Endodermal cell (in vitro differentiated cells): ENCODE results near the gene DCDC2. TPM values are rescaled to one million over a fixed set of nuclear protein-coding genes. Genes with fewer than 3 reads are reported as not detected.
"Not testable (repeated sequence)": the region's sequence is repeated elsewhere in the genome, so short reads cannot be mapped to it uniquely, and the experiment has no call there.

Experiments
- DNase-seq: peaks from one replicate; pipeline ENCODE4 v3.0.0-alpha.2; 2017
- H3K27ac ChIP-seq: 2 replicates; pipeline ENCODE4 v1.5.1; 2013; ENCODE audit warnings: mild to moderate bottlenecking, low read depth, low read length, moderate library complexity
- H3K27me3 ChIP-seq: 2 replicates; pipeline ENCODE4 v1.6.1; 2013; ENCODE audit warnings: mild to moderate bottlenecking, low read length, moderate library complexity; ENCODE audit not compliant: insufficient read depth, control insufficient read depth, poor library complexity, severe bottlenecking
- H3K36me3 ChIP-seq: 2 replicates; pipeline ENCODE4 v1.7.0; 2013; ENCODE audit warnings: mild to moderate bottlenecking, low read length, moderate library complexity; ENCODE audit not compliant: control insufficient read depth, insufficient read depth
- H3K4me1 ChIP-seq: one replicate; pipeline ENCODE4 v1.7.0; 2013; ENCODE audit warnings: low read length; ENCODE audit not compliant: control insufficient read depth, insufficient read depth
- H3K4me3 ChIP-seq: 2 replicates; pipeline ENCODE4 v1.5.1; 2013; ENCODE audit warnings: mild to moderate bottlenecking, low read length, moderate library complexity
- H3K9ac ChIP-seq: 2 replicates; pipeline ENCODE4 v1.6.1; 2013; ENCODE audit warnings: mild to moderate bottlenecking, low read length, moderate library complexity; ENCODE audit not compliant: poor library complexity, severe bottlenecking; ENCODE audit errors: extremely low read depth
- H3K9me3 ChIP-seq: 2 replicates; pipeline ENCODE4 v1.6.1; 2013; ENCODE audit warnings: mild to moderate bottlenecking, low read length, moderate library complexity; ENCODE audit not compliant: control insufficient read depth
- H3K27ac Mint-ChIP-seq: 2 replicates; pipeline ENCODE4 v1.8.0; 2020; ENCODE audit warnings: mixed read lengths
- H3K27me3 Mint-ChIP-seq: 2 replicates; pipeline ENCODE4 v1.8.0; 2021; ENCODE audit warnings: mild to moderate bottlenecking, mixed read lengths; ENCODE audit not compliant: insufficient read depth
- H3K36me3 Mint-ChIP-seq: 2 replicates; pipeline ENCODE4 v1.8.0; 2020; ENCODE audit warnings: low read depth, mixed read lengths
- H3K4me1 Mint-ChIP-seq: 2 replicates; pipeline ENCODE4 v1.8.0; 2020; ENCODE audit warnings: mixed read lengths
- H3K4me3 Mint-ChIP-seq: 2 replicates; pipeline ENCODE4 v1.8.0; 2020; ENCODE audit warnings: mild to moderate bottlenecking, moderate library complexity, mixed read lengths
- H3K9me3 Mint-ChIP-seq: 2 replicates; pipeline ENCODE4 v1.8.0; 2020; ENCODE audit warnings: mild to moderate bottlenecking, mixed read lengths
- WGBS, 2 experiments: methylation state at CpG; one replicate each; pipeline versions ENCODE4 v1.1.5 to v1.1.7; 2013; ENCODE audit warnings: missing lambda C conversion rate in 2 of 2, mixed read lengths in 1 of 2; ENCODE audit not compliant: insufficient coverage in 1 of 2, insufficient read length in 1 of 2; 5-methylcytosine and 5-hydroxymethylcytosine counted together
- total RNA-seq, 2 donors: library from RNA; stranded (reverse); fragmentation: NEBNext Ultra II Directional in 1 of 2; extraction: Animal tissue kit (Norgen Biotek cat#: 25700) in 1 of 2; gene quantifications; 2 replicates in 1 of 2; 3 replicates in 1 of 2; pipeline ENCODE4 v1.2.1, GENCODE V29; 2021
- TF ChIP-seq, protein P1 (sequence below): fragments of 200-600 bp; sonication (generic); conservative IDR thresholded peaks from 2 replicates; pipeline ENCODE4 v1.5.0; 2021; ENCODE audit warnings: antibody characterized with exemption, mild to moderate bottlenecking

Gene DCDC2
- total RNA-seq, 2 donors from 2014 or later: 0.49 to 1.4 TPM

DNA sequence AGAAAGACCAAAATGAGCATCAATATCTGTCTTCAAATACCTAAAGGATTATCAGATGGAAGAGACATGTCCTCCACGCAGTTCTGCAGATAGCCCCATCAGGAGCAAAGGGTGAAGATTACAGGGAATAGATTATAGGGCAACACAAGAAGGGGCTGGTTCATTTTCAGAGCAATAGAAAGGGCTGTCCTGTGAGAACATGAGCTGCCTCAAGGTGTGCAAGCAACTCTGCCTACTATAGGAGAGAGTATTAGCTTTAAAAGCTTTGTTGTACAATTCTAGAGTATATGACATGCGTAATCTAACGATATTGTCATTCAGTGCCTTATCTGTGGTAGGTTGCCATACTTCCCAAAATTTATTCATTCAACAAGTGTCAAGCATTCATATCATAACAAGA is 119.2 kb downstream of the DCDC2 start:
- H3K36me3 Mint-ChIP-seq: peaks cover 3% of the 10 kb centered on the region
- no peak overlapping the region for H3K9ac ChIP-seq
- H3K27ac ChIP-seq: no peak overlapping the region
- H3K36me3 ChIP-seq: no peaks in the 10 kb centered on the region
- H3K4me3 ChIP-seq: no peak overlapping the region
- no peak overlapping the region for H3K27ac Mint-ChIP-seq
- peaks cover 6% of the 10 kb centered on the region for H3K4me1 Mint-ChIP-seq
- no peaks in the 10 kb centered on the region for H3K27me3 Mint-ChIP-seq
- DNase-seq: no peak
- no peaks in the 10 kb centered on the region for H3K27me3 ChIP-seq
- no peaks in the 10 kb centered on the region for H3K4me1 ChIP-seq
- TF ChIP-seq, protein P1, sequence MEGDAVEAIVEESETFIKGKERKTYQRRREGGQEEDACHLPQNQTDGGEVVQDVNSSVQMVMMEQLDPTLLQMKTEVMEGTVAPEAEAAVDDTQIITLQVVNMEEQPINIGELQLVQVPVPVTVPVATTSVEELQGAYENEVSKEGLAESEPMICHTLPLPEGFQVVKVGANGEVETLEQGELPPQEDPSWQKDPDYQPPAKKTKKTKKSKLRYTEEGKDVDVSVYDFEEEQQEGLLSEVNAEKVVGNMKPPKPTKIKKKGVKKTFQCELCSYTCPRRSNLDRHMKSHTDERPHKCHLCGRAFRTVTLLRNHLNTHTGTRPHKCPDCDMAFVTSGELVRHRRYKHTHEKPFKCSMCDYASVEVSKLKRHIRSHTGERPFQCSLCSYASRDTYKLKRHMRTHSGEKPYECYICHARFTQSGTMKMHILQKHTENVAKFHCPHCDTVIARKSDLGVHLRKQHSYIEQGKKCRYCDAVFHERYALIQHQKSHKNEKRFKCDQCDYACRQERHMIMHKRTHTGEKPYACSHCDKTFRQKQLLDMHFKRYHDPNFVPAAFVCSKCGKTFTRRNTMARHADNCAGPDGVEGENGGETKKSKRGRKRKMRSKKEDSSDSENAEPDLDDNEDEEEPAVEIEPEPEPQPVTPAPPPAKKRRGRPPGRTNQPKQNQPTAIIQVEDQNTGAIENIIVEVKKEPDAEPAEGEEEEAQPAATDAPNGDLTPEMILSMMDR: no peak
- WGBS, 2 experiments: 92 to 93% methylated on average over 2 to 3 of the region's 3 CpGs
- H3K4me3 Mint-ChIP-seq: no peak overlapping the region
- peaks cover 16% of the 10 kb centered on the region for H3K9me3 Mint-ChIP-seq
- peaks cover 5% of the 10 kb centered on the region for H3K9me3 ChIP-seq

DNA sequence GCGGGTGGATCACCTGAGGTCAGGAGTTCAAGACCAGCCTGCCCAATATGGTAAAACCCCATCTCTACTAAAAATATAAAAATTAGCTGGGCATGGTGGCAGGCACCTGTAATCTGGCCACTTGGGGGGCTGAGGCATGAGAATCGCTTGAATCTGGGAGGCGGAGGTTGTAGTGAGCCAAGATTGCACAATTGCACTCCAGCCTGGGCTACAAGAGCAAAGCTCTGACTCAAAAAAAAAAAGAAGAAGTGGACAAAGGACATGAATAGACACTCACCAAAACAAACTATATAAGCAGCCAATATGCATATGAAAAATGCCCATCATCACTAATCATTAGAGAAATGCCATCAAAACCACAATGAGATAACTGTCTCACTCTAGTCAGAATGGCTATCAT is 121.1 kb downstream of the DCDC2 start:
- H3K4me1 Mint-ChIP-seq, H3K27ac Mint-ChIP-seq, H3K4me3 Mint-ChIP-seq, DNase-seq, H3K27me3 ChIP-seq, H3K4me3 ChIP-seq, H3K36me3 ChIP-seq, H3K27me3 Mint-ChIP-seq, H3K4me1 ChIP-seq, H3K27ac ChIP-seq, H3K36me3 Mint-ChIP-seq, H3K9me3 ChIP-seq, H3K9ac ChIP-seq: not testable (repeated sequence)
- peaks cover 16% of the 10 kb centered on the region for H3K9me3 Mint-ChIP-seq
- WGBS, 2 experiments: 98 to 100% methylated on average over 2 to 3 of the region's 3 CpGs

DNA sequence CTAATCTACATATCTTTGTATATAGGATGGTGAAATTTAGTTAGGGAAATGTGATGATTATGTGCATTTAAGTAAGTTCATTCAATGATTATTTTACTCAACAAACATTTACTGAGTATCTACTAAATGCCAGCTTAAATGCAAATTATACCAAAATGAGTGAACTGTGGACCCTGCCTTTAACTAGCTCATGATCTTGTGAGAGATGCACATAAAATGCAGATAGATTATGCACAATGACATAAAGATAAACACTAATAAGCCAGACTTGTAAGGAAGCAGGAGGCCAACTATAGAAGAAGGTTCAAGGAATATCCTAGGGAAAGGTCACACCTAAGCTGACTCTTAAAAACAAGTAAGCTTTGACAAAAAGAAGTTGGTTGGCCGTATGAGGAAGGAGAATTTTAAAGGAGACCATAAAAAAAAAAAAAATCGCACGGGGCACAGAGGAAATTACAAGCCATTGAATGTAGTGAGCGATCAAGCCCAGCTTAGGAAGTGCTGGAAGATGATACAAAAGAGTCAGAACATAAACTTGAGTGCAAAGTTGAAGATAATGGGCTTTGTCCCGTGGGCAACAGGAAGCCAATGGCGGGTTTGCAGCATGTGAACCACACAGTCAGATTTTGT is 123.9 kb downstream of the DCDC2 start:
- Histone ChIP-seq H3K9ac (no peak overlapping the region), H3K27me3 (no peaks in the 10 kb centered on the region), H3K4me3 (no peak overlapping the region), H3K36me3 (no peaks in the 10 kb centered on the region), H3K27ac (no peak overlapping the region), H3K4me1 (no peaks in the 10 kb centered on the region), H3K9me3 (peaks cover 5% of the 10 kb centered on the region)
- DNase-seq: no peak
- H3K27ac Mint-ChIP-seq: no peak overlapping the region
- peaks cover 16% of the 10 kb centered on the region for H3K9me3 Mint-ChIP-seq
- H3K27me3 Mint-ChIP-seq: no peaks in the 10 kb centered on the region
- H3K36me3 Mint-ChIP-seq: peaks cover 3% of the 10 kb centered on the region
- TF ChIP-seq, protein P1: no peak
- peaks cover 8% of the 10 kb centered on the region for H3K4me1 Mint-ChIP-seq
- no peak overlapping the region for H3K4me3 Mint-ChIP-seq
- WGBS, 2 experiments: 78 to 88% methylated on average over 6 of the region's 6 CpGs
